Vagina (tissue), 2 donors: Measurements from ENCODE around the gene SCUBE1. TPM values are rescaled to one million over a fixed set of nuclear protein-coding genes. Genes with fewer than 3 reads are reported as not detected.

Experiments used
- DNase-seq, 2 donors: peaks; one replicate each; pipeline ENCODE4 v3.0.0-alpha.2; 2017; ENCODE audit errors: extremely low spot score in 2 of 2
- H3K27ac ChIP-seq: fragments of 200-600 bp; sonication (generic); one replicate; pipeline ENCODE4 v1.5.1; 2019
- H3K27me3 ChIP-seq: fragments of 200-600 bp; sonication (generic); one replicate; pipeline ENCODE4 v1.5.1; 2019
- H3K36me3 ChIP-seq, 2 donors: fragments of 200-600 bp; sonication (generic); one replicate each; pipeline ENCODE4 v1.5.1; 2017 to 2019
- H3K4me1 ChIP-seq: fragments of 200-600 bp; sonication (generic); one replicate; pipeline ENCODE4 v1.5.1; 2019
- H3K4me3 ChIP-seq, 2 donors: fragments of 200-600 bp; sonication (generic); 1 replicate in 1 of 2; 2 replicates in 1 of 2; pipeline ENCODE4 v1.5.1; 2016 to 2019
- H3K9me3 ChIP-seq: fragments of 200-600 bp; sonication (generic); one replicate; pipeline ENCODE4 v1.5.1; 2019
- CTCF ChIP-seq, 3 experiments: fragments of 450-650 bp in 2 of 3; fragments of 200-600 bp in 1 of 3; sonication (generic) in 1 of 3; IDR thresholded peaks; one replicate each; pipeline ENCODE4 v1.5.1; 2017 to 2019; ENCODE audit warnings: antibody characterized with exemption in 3 of 3, mild to moderate bottlenecking in 2 of 3, moderate library complexity in 2 of 3
- POLR2A ChIP-seq, 2 donors: fragments of 450-650 bp; IDR thresholded peaks; one replicate each; pipeline ENCODE4 v1.6.1; 2017; ENCODE audit warnings: antibody characterized with exemption in 2 of 2, mild to moderate bottlenecking in 2 of 2, moderate library complexity in 2 of 2
- POLR2AphosphoS5 ChIP-seq, 2 donors: sonication (generic); formaldehyde crosslinking; IDR thresholded peaks; one replicate each; pipeline ENCODE4 v1.9.0; 2017; ENCODE audit warnings: antibody characterized with exemption in 2 of 2, mild to moderate bottlenecking in 2 of 2, low read depth in 1 of 2; ENCODE audit not compliant: insufficient read depth in 1 of 2
- intact Hi-C: fragments of 100-400 bp; cut with DNase I; formaldehyde crosslinking; loops from one replicate; pipeline ENCODE4 v1.15.1; 2023
- total RNA-seq: library from RNA; depleted of rRNA; stranded (reverse); fragments of >200 nt; gene quantifications from one replicate; pipeline ENCODE4 v1.2.3, GENCODE V29; 2016

The SCUBE1 gene
- total RNA-seq, 1 donor from 2014 or later: 6.9 TPM

GRCh38 chr22:43207386-43207785, 135.8 kb downstream of the SCUBE1 start:
- Histone ChIP-seq H3K27me3 (no peaks in the 10 kb centered on the region), H3K36me3 (no peaks in the 10 kb centered on the region), H3K4me3 (no peak overlapping the region), H3K4me1 (no peaks in the 10 kb centered on the region), H3K9me3 (no peaks in the 10 kb centered on the region), H3K27ac (no peak overlapping the region)
- TF ChIP-seq POLR2A (IDR thresholded peaks at IDR 0.05) (no peak), POLR2AphosphoS5 (IDR thresholded peaks at IDR 0.05; ENCODE audit: insufficient read depth in 1 of 2, low read depth in 1 of 2) (no peak), CTCF (IDR thresholded peaks at IDR 0.05) (no peak)
- intact Hi-C loops: no loop called here
- no peak for DNase-seq

- intact Hi-C loops: no loop called here
- DNase-seq: no peak
- Histone ChIP-seq H3K9me3 (no peaks in the 10 kb centered on the region), H3K27me3 (no peaks in the 10 kb centered on the region), H3K4me3 (no peak overlapping the region), H3K27ac (no peak overlapping the region), H3K4me1 (no peaks in the 10 kb centered on the region), H3K36me3 (no peaks in the 10 kb centered on the region)
- no peak for TF ChIP-seq POLR2A (IDR thresholded peaks at IDR 0.05)
- TF ChIP-seq CTCF (IDR thresholded peaks at IDR 0.05): no peak
- no peak for TF ChIP-seq POLR2AphosphoS5 (IDR thresholded peaks at IDR 0.05; ENCODE audit: insufficient read depth in 1 of 2, low read depth in 1 of 2)
Measured at GRCh38 chr22:43206509-43207161, 136.5 kb downstream of the SCUBE1 start.

- Histone ChIP-seq H3K36me3 (no peaks in the 10 kb centered on the region), H3K27ac (no peak overlapping the region), H3K27me3 (no peaks in the 10 kb centered on the region), H3K4me3 (no peak overlapping the region), H3K9me3 (no peaks in the 10 kb centered on the region), H3K4me1 (no peaks in the 10 kb centered on the region)
- intact Hi-C loops: no loop called here
- TF ChIP-seq CTCF (IDR thresholded peaks at IDR 0.05): no peak
- no peak for TF ChIP-seq POLR2AphosphoS5 (IDR thresholded peaks at IDR 0.05; ENCODE audit: insufficient read depth in 1 of 2, low read depth in 1 of 2)
- TF ChIP-seq POLR2A (IDR thresholded peaks at IDR 0.05): no peak
- DNase-seq: no peak
Measured at GRCh38 chr22:43205748-43206508, 137.2 kb downstream of the SCUBE1 start.

- no peaks in the 10 kb centered on the region for H3K9me3 ChIP-seq
- no peak for TF ChIP-seq POLR2A (IDR thresholded peaks at IDR 0.05)
- TF ChIP-seq CTCF (IDR thresholded peaks at IDR 0.05): no peak
- TF ChIP-seq POLR2AphosphoS5 (IDR thresholded peaks at IDR 0.05; ENCODE audit: insufficient read depth in 1 of 2, low read depth in 1 of 2): no peak
- no peak overlapping the region for H3K27ac ChIP-seq
- no peak for DNase-seq
- H3K36me3 ChIP-seq: no peaks in the 10 kb centered on the region
- intact Hi-C loops: no loop called here
- no peak overlapping the region for H3K4me3 ChIP-seq
- no peaks in the 10 kb centered on the region for H3K27me3 ChIP-seq
- no peaks in the 10 kb centered on the region for H3K4me1 ChIP-seq
Measured at GRCh38 chr22:43205261-43205691, 137.9 kb downstream of the SCUBE1 start.

DNA sequence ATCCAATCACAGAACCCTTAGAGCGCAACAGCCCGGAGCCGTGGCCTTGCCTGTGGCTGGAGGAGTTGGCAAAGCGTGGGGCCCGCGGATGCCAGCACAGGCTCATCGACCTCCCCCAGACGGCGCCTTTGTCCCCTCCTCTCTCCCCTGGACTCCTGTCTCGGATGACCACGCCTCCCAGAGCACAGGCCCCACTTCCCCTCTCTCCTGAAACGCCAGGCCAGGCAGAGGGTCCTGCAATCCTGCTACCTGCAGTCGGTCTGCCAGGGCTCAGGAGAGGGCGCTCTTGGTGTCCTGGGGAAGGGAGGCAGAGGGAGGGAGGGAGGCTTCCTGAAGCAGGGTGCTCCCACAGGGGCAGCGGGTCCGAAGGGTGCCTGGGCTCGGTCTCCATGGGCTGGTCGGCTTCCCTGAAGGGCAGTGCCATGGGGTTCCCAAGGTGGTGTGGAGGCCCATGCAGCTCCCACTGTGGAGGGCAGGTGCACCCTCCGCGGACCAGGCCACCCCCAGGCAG, 139.6 kb downstream of the SCUBE1 start:
- TF ChIP-seq POLR2AphosphoS5 (IDR thresholded peaks at IDR 0.05; ENCODE audit: insufficient read depth in 1 of 2, low read depth in 1 of 2): no peak
- TF ChIP-seq POLR2A (IDR thresholded peaks at IDR 0.05): no peak
- TF ChIP-seq CTCF (IDR thresholded peaks at IDR 0.05): no peak
- no peaks in the 10 kb centered on the region for H3K36me3 ChIP-seq
- H3K27ac ChIP-seq: no peak overlapping the region
- H3K4me1 ChIP-seq: no peaks in the 10 kb centered on the region
- DNase-seq: no peak
- intact Hi-C loops: no loop called here
- H3K4me3 ChIP-seq: no peak overlapping the region
- H3K27me3 ChIP-seq: no peaks in the 10 kb centered on the region
- H3K9me3 ChIP-seq: no peaks in the 10 kb centered on the region
